ENCODE data around the gene LYSMD2. TPM values are rescaled to one million over a fixed set of nuclear protein-coding genes. Genes with fewer than 3 reads are reported as not detected.

LYSMD2 gene
- total RNA-seq, 1 donor from 2014 or later = 48.6 TPM

DNA sequence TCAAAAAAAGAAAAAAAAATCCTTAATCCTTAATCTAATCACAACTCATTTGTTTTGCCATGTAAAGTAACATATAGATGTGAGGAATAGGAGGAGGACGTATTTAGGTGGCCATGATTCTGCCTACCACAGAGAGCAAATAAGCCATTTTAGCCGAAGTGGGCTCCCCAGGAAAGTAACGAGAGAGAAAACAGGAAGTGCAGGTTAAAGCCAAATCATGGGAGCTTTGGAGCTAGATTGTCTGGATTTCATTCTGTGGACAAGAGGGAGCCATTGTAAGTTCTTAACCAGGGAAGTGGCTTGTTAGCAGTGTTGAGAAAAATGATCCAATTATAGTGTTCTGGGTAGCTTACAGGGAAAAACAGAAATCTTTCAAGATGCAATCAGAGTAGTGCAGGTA, 23.4 kb upstream of the LYSMD2 start:
- DNase-seq (no peak), ATAC-seq (ENCODE audit: low read depth) (no peak)
- ChIA-PET POLR2A (interaction anchor here (1.4 kb wide), 1 partner anchor 23 kb away, joined by 3 read pairs; the partner anchor contains the start of gene LYSMD2), CTCF (interaction anchor here (0.8 to 2.5 kb wide), 2 partner anchors 16 to 111 kb away, joined by 3 to 13 read pairs; no protein-coding TSS in a partner anchor)
- no peak overlapping the region for H3K27ac Mint-ChIP-seq
- H3K27me3 Mint-ChIP-seq = no peaks in the 10 kb centered on the region
- TF ChIP-seq, protein P1, sequence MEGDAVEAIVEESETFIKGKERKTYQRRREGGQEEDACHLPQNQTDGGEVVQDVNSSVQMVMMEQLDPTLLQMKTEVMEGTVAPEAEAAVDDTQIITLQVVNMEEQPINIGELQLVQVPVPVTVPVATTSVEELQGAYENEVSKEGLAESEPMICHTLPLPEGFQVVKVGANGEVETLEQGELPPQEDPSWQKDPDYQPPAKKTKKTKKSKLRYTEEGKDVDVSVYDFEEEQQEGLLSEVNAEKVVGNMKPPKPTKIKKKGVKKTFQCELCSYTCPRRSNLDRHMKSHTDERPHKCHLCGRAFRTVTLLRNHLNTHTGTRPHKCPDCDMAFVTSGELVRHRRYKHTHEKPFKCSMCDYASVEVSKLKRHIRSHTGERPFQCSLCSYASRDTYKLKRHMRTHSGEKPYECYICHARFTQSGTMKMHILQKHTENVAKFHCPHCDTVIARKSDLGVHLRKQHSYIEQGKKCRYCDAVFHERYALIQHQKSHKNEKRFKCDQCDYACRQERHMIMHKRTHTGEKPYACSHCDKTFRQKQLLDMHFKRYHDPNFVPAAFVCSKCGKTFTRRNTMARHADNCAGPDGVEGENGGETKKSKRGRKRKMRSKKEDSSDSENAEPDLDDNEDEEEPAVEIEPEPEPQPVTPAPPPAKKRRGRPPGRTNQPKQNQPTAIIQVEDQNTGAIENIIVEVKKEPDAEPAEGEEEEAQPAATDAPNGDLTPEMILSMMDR (IDR thresholded peaks at IDR 0.05) = no peak
- no peaks in the 10 kb centered on the region for H3K9me3 Mint-ChIP-seq
- intact Hi-C loops (cut with micrococcal nuclease) = no loop called here
- H3K4me1 Mint-ChIP-seq = peaks cover 5% of the 10 kb centered on the region
- no peaks in the 10 kb centered on the region for H3K36me3 Mint-ChIP-seq (ENCODE audit: low read depth)
- H3K4me3 Mint-ChIP-seq = no peak overlapping the region

DNA sequence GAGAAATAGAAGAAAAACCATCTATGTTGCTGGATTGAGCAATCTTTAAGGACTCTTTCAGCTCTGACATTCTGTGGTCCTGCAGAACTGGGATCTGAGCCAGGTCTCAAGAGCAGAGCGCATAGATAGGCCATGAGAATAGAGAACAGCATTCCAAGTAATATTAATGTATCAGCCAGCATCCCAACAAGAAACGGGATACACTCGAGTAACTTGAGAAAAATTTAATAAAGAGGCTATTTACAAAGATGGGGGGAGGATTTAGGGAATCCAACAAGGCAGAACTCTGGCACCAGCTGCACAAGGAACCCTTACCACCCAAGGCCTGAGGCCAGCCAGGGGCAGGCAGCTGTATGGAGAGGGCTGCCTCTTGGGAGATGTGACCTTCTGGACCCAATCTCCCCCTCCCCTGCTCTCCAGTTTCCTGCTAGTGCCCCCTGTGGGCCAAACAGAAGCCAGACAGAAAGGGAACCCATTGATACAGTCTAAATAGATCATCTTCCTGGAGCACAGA, 22.2 kb upstream of the LYSMD2 start:
- TF ChIP-seq, protein P1 (IDR thresholded peaks at IDR 0.05) = no peak
- Mint-ChIP-seq H3K27me3 (no peaks in the 10 kb centered on the region), H3K36me3 (ENCODE audit: low read depth) (no peaks in the 10 kb centered on the region), H3K4me1 (peaks cover 5% of the 10 kb centered on the region), H3K4me3 (no peak overlapping the region), H3K9me3 (no peaks in the 10 kb centered on the region), H3K27ac (no peak overlapping the region)
- ChIA-PET POLR2A (no interaction called here), CTCF (no interaction called here)
- ATAC-seq (ENCODE audit: low read depth) (no peak), DNase-seq (no peak)
- intact Hi-C loops (cut with micrococcal nuclease) = no loop called here

DNA sequence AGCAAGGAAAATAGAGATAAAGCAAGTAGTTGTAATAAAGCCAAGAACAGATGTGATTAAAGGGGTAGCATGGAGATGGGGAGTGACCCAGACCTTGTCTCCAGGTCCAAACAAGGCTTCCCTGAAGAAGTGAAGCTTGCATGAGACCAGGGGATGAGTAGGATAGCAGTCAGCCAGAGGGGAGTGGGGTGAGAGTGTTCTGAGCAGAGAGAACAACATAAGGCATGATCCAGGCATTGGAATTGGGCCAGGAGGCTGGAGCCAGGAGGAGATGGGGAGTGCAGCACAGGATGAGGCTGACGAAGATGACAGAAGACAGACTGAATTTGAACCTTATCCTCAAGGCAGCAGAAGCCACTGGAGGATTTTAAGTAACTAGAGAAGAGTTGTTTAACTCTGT, 21.2 kb upstream of the LYSMD2 start:
- Mint-ChIP-seq H3K4me3 (no peak overlapping the region), H3K36me3 (ENCODE audit: low read depth) (no peaks in the 10 kb centered on the region), H3K27ac (no peak overlapping the region), H3K27me3 (no peaks in the 10 kb centered on the region), H3K9me3 (no peaks in the 10 kb centered on the region), H3K4me1 (peaks cover 10% of the 10 kb centered on the region)
- intact Hi-C loops (cut with micrococcal nuclease) = no loop called here
- CTCF ChIA-PET = interaction anchor here (1.3 to 2.2 kb wide), 3 partner anchors 9 to 109 kb away, joined by 5 to 15 read pairs (median 5); no protein-coding TSS in a partner anchor
- POLR2A ChIA-PET = no interaction called here
- DNase-seq (no peak), ATAC-seq (ENCODE audit: low read depth) (no peak)
- TF ChIP-seq, protein P1 (IDR thresholded peaks at IDR 0.05) = no peak

DNA sequence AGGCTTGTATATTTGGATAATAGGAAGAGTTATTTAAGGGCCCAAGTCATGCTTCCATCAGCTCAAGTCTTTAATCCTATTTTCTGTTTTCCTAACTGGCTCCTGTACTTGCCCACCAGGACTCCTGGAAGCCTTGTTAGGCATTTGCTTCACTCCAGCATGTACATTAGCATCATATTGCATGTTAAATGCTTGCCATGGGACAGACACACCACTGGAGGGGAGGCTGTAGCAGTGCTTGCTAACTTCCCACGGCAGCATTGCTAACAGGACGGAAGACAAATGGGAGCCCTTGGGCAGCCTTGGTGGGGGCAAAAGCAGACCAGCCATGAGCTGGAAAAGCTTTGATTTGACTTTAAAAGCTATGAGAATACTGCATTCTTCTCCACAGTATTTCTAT, 20.0 kb upstream of the LYSMD2 start:
- intact Hi-C loops (cut with micrococcal nuclease) = no loop called here
- H3K9me3 Mint-ChIP-seq = no peaks in the 10 kb centered on the region
- ChIA-PET POLR2A (no interaction called here), CTCF (interaction anchor here (1.3 to 2.2 kb wide), 3 partner anchors 10 to 108 kb away, joined by 5 to 15 read pairs (median 5); no protein-coding TSS in a partner anchor)
- ATAC-seq (ENCODE audit: low read depth) (no peak), DNase-seq (no peak)
- H3K36me3 Mint-ChIP-seq (ENCODE audit: low read depth) = no peaks in the 10 kb centered on the region
- no peaks in the 10 kb centered on the region for H3K27me3 Mint-ChIP-seq
- TF ChIP-seq, protein P1 (IDR thresholded peaks at IDR 0.05) = no peak
- H3K27ac Mint-ChIP-seq = no peak overlapping the region
- H3K4me1 Mint-ChIP-seq = peaks cover 16% of the 10 kb centered on the region
- H3K4me3 Mint-ChIP-seq = no peak overlapping the region

DNA sequence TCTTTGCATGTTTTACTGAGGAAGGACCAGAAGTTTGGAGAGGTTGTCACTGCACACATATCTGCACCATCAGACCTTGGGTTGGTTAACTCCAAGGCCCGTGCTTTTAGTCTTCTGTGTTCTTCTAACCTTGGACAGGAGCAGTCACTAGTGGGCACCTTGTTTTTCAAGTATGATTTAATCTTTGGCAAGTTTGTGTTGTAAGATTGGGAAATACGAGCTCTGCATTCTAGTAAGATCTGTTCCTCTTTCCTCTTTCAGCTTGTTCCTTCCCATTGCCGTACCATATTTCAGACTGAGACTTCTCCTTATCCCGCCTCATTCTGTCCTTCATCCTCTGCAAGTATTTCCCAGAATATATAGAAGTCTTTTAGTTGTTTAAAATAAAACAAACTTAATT, 19.0 kb upstream of the LYSMD2 start:
- no peak for ATAC-seq (ENCODE audit: low read depth)
- intact Hi-C loops (cut with micrococcal nuclease) = no loop called here
- Mint-ChIP-seq H3K36me3 (ENCODE audit: low read depth) (no peaks in the 10 kb centered on the region), H3K27ac (no peak overlapping the region), H3K9me3 (no peaks in the 10 kb centered on the region), H3K4me1 (peaks cover 22% of the 10 kb centered on the region), H3K27me3 (no peaks in the 10 kb centered on the region), H3K4me3 (no peak overlapping the region)
- TF ChIP-seq, protein P1 (IDR thresholded peaks at IDR 0.05) = no peak
- CTCF ChIA-PET = interaction anchor here (1.2 to 2.2 kb wide), 3 partner anchors 18 to 106 kb away, joined by 3 to 15 read pairs (median 6); no protein-coding TSS in a partner anchor
- POLR2A ChIA-PET = interaction anchor here (2.6 kb wide), 1 partner anchor 19 kb away, joined by 11 read pairs; the partner anchor contains the start of gene LYSMD2
- DNase-seq = no peak

Data from activated B cell treated with CpG ODN at 0.5 μM for 24 hours (primary cell).